ENCODE measurements around the gene BCORL1.

GRCh38 chrX:130015181-130015580 lies 32.7 kb downstream of the BCORL1 start:
- TF ChIP-seq, protein P1, sequence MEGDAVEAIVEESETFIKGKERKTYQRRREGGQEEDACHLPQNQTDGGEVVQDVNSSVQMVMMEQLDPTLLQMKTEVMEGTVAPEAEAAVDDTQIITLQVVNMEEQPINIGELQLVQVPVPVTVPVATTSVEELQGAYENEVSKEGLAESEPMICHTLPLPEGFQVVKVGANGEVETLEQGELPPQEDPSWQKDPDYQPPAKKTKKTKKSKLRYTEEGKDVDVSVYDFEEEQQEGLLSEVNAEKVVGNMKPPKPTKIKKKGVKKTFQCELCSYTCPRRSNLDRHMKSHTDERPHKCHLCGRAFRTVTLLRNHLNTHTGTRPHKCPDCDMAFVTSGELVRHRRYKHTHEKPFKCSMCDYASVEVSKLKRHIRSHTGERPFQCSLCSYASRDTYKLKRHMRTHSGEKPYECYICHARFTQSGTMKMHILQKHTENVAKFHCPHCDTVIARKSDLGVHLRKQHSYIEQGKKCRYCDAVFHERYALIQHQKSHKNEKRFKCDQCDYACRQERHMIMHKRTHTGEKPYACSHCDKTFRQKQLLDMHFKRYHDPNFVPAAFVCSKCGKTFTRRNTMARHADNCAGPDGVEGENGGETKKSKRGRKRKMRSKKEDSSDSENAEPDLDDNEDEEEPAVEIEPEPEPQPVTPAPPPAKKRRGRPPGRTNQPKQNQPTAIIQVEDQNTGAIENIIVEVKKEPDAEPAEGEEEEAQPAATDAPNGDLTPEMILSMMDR (IDR thresholded peaks at IDR 0.05; ENCODE audit: poor library complexity, severe bottlenecking) = no peak
- TF ChIP-seq POLR2AphosphoS5 (IDR thresholded peaks at IDR 0.05) = no peak

All from neural cell (in vitro differentiated cells).